GM18873 (cell line): ENCODE results near the gene HNRNPA3.
A peak's percentile ranks its signal among the peaks of the same experiment; 100 is the strongest.
"Not testable (repeated sequence)": the region's sequence is repeated elsewhere in the genome, so short reads cannot be mapped to it uniquely, and the experiment has no call there.

Experiments used
- ATAC-seq: cut with Tn5 transposase; IDR thresholded peaks from one replicate; pipeline ENCODE4 v1.9.1; 2021; ENCODE audit warnings: mild to moderate bottlenecking, moderate library complexity, moderate number of reproducible peaks; ENCODE audit not compliant: unreplicated experiment, low FRiP score

Gene HNRNPA3

DNA sequence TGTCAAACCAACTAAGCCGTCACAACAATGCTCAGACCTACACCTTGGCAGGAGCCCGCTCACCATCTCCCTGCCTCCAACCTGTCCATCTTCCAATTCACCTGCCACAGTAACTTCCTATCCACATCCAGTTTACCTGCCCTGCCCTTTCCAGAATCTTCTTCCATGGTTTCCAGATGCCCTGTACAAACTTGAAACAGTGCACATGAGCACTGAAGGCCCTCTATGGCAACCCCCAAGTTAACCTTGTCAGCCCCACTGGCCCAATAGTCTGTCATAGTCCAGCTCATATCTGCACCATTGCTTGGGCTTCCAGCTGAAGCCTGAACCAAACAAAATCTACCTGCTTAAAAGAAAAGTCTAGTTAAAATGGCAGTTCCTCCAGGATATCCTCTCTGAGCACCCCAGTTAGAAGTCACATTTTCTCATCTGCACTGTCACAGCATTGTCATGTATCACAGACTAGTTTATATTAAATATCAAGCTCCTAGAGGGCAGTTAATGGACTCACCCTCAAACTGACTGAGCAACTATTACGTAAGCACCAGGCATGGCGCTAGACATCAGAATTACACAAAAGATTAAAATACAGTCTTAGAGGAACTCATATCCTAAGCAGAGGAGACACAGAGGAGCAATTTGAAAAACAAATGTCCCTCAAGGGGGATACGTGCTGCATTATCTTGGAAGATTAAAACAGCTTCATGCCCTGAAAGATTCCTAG lies 40.4 kb downstream of the HNRNPA3 start:
- no peak for ATAC-seq

DNA sequence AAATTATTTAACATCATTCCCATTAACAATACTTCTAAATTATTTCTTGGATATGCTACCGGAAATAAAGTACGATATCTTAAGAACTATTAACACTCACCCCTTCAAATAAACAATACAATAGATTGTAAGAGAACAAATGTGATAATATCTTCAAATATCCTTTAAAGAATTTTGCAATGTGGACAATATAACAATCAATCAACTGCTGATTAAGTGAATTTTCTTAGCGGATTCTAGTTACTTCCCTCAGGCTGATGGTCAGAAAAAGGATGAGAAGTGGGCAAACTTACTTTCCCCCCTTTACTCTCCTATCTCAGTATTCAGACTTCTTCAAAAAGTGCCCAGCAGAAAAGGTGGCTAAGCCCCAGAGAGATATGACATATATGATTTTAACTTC lies 41.1 kb downstream of the HNRNPA3 start:
- no peak for ATAC-seq

- no peak for ATAC-seq
These were observed 42.0 kb downstream of the HNRNPA3 start for GRCh38 chr2:177254433-177255226.

DNA sequence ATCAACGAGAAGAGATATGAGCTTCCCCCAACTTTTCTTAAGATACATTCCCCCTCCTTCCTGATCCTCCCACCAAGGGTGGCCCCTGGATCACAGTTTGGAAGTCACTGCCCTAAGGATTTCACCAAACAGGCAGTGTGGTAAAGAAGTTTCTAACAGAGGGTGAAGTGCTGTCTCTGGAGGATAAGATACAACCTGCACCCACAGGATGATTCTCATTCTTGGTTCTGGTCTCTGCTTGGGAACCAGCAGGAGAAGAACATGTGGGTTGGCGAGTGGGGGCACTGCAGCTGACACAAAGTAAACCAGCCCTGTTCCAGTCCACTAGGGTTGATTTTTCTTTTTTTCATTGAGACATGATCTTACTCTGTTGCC lies 42.6 kb downstream of the HNRNPA3 start:
- ATAC-seq = no peak

DNA sequence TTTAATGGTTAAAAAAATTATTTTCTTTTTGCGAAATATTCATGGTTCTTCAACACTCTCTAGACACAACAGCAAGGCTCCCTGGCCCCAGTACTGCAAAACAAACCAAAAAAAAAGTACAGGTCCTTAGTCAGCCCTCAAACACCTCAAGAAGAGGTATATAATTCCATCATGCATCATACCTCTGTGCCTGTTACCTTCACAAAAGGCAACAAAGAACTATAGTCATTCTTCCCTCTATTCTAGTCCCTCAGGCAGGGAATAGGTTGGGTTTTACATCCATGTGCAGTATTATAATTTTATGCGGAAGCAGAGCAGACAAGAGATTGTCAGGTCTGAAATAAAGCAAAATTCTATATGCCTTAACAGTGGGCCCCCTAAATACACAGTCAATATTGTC lies 43.4 kb downstream of the HNRNPA3 start:
- ATAC-seq = no peak

DNA sequence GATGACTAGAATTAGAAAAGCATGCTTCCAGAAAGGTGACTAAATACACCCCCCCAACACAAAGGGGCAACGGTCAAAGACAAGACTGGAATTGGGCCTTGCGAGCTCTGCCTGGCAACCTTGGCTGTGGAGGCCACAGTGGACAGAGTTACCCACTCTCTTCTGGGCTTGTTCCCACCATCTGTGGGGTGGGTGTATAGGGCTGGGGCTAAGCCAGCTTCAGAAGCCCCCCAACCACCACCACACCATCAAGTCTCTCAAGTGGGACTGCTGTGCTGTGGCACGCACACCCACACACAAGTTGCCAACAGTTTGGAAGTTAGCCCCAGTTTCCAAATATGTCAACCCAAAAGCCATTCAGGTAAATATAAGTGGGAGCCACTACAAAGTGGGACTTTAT lies 44.1 kb downstream of the HNRNPA3 start:
- no peak for ATAC-seq

DNA sequence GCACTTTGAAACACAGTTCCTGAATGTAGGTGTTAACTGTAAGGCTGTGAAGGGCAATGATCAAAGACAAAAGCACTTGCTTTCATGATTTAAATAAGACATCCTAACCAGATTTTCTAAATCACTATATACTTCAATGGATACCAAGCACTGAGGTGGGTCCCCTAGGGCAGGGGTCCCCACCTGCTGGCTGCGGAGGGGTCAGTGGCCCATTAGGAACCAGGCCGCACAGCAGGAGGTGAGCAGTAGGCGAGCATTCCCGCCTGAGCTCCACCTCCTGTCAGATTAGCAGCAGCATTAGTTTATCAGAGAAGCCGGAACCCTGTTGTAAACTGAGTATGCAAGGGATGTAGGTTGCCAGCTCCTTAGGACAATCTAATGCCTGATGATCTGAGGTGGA lies 44.9 kb downstream of the HNRNPA3 start:
- ATAC-seq = no peak

GRCh38 chr2:177258059-177258458 lies 45.5 kb downstream of the HNRNPA3 start:
- ATAC-seq = no peak

DNA sequence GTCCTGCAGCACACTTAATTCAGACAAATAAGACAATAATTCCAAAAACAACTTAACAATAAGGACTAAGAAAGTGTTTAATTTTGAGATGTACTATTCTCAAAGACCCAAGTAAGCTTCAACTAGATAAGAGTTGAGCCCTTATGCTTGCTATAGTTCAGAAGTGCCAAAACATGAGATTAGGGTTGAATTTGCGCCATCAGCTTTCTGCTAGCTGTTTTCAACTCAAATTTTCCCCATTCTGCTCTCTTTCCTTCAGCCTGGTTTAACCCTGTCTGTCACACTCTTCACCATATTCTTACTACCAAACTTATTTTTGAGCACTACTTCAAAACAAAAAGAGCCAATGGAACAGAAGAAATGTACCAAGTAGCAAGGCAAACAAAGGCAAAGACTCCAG lies 47.8 kb downstream of the HNRNPA3 start:
- no peak for ATAC-seq

DNA sequence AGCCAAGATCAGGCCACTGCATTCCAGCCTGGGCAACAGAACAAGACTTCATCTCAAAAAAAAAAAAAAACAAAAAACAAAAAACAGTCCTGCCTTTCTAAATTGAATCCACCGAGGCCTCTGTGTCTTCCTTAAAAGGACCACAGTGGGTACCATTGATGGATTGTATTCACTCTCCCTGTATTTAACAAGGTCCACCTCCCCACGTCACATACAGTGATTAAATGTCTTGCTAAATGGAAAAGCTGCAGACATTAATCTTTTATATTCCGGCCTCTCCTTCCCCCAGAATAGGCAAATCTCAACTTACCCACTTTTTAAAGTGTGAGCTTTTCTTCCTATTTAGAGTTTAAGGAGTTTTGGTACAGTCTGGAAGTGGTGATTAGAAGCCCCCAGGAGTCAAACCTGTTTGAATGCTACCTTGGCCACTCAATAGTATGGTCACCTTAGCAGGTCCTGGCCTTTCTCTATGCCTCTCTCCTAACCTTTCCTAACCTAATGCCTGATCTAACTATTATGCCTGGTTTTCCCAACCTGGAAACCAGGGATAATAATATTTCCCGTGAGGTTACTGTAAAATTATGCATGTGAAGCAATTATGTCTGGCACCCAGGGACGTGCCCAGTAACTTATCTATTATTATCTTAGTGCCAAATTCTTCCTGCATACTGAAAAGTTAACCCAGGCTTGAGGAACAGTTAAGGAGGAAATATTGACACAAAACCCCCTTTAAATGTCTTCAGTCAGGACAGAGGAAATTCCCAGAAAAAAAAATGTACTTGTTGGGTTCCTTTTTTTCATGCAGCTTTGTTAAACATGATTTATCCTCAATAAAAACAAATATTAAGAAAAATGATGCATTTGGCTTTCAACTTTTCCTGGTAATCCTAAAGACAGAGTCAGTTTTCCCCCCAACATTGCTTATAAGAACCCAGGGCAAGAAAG lies 48.8 kb downstream of the HNRNPA3 start:
- no peak for ATAC-seq

DNA sequence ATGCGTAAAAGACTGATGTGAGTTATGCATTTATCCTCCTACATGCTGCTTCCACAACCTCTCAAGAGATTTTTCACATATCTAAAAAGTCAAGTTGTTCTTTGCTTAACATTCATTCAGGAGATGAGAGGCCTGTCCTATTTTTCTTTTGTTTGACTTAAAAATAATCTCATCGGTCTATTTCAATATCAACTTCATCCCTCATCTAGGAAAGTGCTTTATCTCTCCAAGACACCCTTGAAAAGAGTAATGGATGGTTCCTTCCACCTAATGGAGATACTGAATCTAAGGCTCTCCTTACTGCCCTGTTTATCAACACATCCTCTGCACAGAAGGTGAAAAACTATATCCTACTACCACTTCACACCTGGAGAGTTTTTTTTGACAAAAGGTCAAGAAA lies 49.5 kb downstream of the HNRNPA3 start:
- ATAC-seq = no peak

DNA sequence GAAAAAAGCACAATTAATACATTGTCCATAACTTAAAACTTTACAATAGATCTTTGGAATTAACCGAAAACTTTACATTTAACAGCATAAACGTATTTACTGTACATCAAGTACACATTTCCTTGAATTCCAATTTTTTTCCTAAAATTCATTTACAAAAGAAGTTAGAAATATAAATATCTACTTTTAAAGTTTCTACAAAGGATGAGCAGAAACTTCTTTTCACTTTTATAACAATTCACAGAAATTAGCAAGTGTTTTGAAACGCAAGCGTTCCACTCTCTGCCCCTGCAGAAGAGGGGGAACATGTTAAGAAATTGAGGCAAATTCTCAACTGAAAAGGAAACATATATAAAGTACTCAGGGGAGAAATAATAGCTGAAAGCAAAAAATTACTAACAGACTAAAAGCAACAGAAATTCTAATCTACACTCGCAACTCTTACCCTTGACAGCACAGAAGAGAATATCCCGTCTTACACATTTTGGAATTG lies 50.4 kb downstream of the HNRNPA3 start:
- no peak for ATAC-seq

DNA sequence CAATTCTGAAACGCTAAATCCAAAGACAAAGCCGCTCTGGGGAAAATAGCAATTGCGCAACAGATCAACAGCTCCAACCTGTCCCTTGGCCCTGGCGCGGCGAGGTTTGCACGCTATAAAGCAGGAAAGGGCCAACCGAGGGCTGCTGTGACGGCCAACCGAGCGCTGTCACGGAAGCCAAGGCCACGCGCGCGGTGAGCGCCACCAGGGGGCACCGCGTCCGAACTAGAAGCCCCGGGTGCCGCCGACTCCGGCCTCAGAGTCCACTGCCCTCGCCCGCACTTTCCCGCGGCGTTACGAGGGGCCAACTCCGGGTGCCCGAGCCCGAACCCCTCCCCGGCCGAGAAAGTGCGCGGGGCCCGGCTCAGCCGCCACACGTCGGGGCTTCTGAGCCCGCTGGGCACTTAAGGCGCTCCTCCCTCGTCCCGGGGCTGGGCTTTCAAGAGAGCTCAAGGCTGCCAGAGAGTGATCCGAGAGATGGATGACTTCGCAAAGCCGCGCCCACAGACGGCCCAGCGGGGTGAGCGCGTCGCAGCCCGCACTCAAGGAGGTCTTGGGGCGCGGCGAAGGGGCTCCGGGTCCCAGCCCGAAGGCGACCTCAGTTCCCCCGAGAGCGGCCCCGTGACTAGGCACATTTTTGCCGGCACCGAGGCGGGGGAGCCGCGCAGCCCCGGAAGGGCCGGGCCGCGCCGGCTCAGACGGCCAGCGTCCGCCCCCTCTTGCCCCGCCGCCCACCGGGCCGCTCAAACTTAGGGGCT lies 51.0 kb downstream of the HNRNPA3 start:
- peak; percentile 53 for ATAC-seq

DNA sequence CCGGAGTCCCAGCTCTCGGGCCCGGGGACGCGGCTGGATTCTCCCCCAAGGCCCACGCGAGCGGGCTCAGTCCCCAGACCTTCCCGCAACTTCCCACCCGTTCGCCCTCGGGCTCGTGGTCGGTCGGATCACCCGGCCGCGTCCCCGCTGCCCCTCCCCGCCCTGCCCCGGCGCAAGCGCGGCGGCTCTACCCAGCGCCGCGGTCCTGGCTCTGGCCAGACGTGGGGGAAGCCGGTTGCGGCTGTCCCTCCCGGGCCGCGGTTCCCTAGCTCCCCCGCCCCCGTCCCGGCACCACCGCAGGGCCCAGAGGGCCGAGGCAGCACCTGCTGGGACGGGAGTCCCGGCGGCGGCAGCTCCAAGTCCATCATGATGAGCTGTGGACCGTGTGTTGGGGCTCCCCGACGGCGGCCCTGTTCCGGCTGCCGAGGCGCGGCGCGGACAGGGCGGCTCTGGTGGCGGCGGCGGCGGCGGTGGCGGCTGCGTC lies 51.7 kb downstream of the HNRNPA3 start:
- peak; percentile 23 for ATAC-seq

- peak; percentile 46 for ATAC-seq
These were observed 52.3 kb downstream of the HNRNPA3 start, which contains the start of gene NFE2L2 for GRCh38 chr2:177264693-177265587. TSS of gene NFE2L2 (minus strand) at chr2:177264727. CDS start at chr2:177264576, 151 bp downstream.

DNA sequence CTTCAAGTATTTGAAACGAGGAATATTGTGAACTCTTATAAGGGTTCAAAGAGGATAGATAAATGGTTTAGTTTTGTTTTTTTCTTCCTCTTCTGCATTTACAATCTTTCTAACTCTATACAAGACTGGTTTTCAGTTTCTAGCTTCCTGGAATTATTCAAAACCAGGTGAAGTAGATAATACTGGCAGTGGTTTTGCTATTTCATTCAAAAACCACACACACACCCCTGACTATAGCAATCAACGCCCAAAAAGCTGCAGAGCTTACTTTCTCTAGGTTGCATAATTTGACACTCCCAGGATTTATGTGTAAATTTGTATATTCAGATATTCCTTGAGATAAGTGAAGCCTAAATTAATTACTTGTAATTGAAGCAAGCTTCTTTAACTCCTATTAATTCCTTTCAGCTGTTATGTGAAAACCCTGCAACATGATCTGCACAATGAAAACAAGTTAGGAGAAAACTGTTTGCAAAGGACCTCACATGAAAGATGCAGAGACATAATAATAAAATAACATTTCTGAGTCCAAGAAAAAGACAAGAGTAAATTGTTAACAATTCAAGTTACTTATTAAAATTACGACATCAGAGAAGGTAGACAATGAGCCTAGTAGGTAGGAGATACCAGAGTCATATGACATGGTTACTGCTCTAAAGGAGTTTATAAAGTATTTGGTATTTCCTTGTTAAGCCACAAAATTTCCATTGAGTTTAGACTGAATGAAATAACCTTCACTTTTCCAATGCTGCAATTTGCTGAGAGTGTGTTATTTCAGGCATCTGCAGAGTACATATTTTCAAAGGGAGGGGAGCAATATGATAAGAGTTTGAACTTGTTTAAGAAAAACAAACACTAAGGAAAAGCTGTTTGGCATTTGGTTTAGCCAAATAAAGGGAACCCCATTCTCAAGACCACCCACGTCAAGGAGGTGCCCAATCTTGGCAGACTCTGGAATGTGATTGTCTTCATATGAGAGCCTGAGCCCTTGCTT lies 53.5 kb downstream of the HNRNPA3 start:
- no peak for ATAC-seq

- not testable (repeated sequence) for ATAC-seq
These were observed 54.4 kb downstream of the HNRNPA3 start for GRCh38 chr2:177266955-177267354.
